Ishikawa (cell line): Measurements from ENCODE around the gene ASB1.

Experiments used
- EP300 ChIP-seq: IDR thresholded peaks from 2 replicates; pipeline ENCODE4 v1.6.1; 2012; ENCODE audit warnings: borderline replicate concordance
- FOXM1 ChIP-seq: IDR thresholded peaks from 2 replicates; pipeline ENCODE4 v1.6.1; 2012; ENCODE audit warnings: low read depth, borderline replicate concordance
- NFIC ChIP-seq: IDR thresholded peaks from 2 replicates; pipeline ENCODE4 v1.6.1; 2012
- TEAD4 ChIP-seq: IDR thresholded peaks from 2 replicates; pipeline ENCODE4 v1.6.1; 2012
- TF ChIP-seq, protein P1 (sequence below): IDR thresholded peaks from 2 replicates; pipeline ENCODE4 v1.6.1; 2012; ENCODE audit warnings: low read depth, mild to moderate bottlenecking
- TF ChIP-seq, protein P2 (sequence below): IDR thresholded peaks from 2 replicates; pipeline ENCODE4 v1.6.1; 2012
- TF ChIP-seq, protein P3 (sequence below): IDR thresholded peaks from 2 replicates; pipeline ENCODE4 v1.6.1; 2012

DNA sequence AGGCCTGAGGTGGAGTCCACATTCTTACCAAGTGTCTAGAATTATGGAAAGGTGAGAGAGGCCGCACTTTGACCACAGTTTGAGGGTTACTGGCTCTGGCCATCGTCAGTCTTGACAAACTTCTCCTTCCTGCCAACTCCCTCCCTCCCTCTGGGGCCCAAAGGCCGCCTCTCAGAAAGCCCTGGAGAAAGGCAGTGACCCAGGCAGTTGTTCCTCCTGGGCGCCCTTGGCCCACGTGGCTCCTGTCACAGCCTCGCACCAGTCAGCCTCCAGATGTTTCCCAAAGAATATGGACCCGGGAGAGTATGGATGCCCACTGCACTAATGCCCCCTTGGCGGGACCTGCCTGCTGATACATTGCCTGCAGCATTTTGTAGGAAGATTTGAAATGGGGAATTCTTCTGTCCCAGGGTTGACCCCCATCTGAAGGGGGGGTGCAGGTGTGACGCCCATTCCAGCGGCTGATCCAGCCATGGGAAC is 61.7 kb downstream of the ASB1 start:
- TF ChIP-seq, protein P1, sequence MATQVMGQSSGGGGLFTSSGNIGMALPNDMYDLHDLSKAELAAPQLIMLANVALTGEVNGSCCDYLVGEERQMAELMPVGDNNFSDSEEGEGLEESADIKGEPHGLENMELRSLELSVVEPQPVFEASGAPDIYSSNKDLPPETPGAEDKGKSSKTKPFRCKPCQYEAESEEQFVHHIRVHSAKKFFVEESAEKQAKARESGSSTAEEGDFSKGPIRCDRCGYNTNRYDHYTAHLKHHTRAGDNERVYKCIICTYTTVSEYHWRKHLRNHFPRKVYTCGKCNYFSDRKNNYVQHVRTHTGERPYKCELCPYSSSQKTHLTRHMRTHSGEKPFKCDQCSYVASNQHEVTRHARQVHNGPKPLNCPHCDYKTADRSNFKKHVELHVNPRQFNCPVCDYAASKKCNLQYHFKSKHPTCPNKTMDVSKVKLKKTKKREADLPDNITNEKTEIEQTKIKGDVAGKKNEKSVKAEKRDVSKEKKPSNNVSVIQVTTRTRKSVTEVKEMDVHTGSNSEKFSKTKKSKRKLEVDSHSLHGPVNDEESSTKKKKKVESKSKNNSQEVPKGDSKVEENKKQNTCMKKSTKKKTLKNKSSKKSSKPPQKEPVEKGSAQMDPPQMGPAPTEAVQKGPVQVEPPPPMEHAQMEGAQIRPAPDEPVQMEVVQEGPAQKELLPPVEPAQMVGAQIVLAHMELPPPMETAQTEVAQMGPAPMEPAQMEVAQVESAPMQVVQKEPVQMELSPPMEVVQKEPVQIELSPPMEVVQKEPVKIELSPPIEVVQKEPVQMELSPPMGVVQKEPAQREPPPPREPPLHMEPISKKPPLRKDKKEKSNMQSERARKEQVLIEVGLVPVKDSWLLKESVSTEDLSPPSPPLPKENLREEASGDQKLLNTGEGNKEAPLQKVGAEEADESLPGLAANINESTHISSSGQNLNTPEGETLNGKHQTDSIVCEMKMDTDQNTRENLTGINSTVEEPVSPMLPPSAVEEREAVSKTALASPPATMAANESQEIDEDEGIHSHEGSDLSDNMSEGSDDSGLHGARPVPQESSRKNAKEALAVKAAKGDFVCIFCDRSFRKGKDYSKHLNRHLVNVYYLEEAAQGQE = no peak
- no peak for TF ChIP-seq NFIC
- TF ChIP-seq, protein P2, sequence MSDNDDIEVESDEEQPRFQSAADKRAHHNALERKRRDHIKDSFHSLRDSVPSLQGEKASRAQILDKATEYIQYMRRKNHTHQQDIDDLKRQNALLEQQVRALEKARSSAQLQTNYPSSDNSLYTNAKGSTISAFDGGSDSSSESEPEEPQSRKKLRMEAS = no peak
- TF ChIP-seq, protein P3, sequence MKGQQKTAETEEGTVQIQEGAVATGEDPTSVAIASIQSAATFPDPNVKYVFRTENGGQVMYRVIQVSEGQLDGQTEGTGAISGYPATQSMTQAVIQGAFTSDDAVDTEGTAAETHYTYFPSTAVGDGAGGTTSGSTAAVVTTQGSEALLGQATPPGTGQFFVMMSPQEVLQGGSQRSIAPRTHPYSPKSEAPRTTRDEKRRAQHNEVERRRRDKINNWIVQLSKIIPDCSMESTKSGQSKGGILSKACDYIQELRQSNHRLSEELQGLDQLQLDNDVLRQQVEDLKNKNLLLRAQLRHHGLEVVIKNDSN = no peak
- TF ChIP-seq FOXM1 = no peak
- no peak for TF ChIP-seq TEAD4
- no peak for TF ChIP-seq EP300
